ENCODE results near the gene ANG.
"Not testable (repeated sequence)": the region's sequence is repeated elsewhere in the genome, so short reads cannot be mapped to it uniquely, and the experiment has no call there.

ANG gene

GRCh38 chr14:20700965-20701364, 12.4 kb downstream of the ANG start:
- not testable (repeated sequence) for DNase-seq

GRCh38 chr14:20706657-20707355, 18.2 kb downstream of the ANG start:
- no peak for DNase-seq

DNA sequence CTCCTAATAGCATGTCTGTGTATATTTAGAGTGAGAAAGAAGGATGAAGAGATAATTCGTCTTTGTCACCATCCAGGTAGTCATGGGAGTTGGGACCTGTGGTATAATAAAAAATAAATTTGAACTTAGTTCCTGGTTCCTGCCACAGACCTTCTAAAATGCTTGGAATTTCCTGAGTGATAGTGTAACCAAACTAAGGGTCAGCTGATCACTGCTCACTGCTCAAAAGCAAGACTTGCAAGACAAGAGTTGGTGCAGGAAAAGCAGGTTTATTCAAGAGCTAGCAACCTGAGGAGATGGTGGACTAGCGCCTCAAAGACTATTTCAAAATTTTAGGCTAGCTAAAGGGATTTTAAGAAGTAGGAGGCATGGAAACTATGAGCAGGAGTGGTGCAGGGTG, 19.1 kb downstream of the ANG start:
- no peak for DNase-seq

DNA sequence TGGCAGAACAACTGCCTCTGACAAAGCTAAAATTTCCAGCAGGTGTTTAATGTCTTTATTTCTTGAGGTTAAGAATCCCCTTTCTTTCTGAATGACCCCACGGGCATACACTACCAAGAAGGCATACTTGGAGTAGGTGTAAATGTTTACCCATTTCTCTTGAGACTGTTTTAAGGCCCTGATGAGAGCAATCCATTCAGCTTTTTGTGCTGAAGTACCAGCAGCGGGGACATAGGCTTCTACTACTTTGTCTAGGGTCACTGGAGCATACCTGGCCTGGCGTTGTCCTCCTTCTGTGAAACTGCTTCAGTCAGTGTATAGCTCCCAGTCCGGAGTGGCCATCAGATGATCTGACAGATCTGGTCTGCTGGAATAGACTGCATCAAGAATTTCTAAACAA, 22.7 kb downstream of the ANG start:
- no peak for DNase-seq

- DNase-seq = no peak
Observed at GRCh38 chr14:20711685-20712084, 23.1 kb downstream of the ANG start.

DNA sequence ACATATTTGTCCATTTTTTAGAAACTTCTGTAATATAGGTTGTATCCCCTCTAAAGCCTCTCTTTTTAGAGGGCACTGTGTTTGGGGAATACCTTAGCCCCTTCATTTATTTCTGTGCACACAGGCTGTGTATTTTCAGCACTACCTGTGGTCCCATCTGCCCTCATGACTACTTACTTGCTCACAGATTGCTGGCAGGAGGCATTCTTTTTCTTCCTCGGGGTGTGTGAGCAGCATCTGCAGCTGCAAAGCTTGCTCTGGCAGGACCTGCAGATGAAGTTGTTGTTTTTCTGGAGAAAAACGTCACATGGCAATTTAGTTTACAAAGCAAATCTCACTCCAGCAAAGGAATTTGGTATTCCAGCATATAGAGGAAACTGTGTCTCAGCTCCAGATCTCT, 24.3 kb downstream of the ANG start:
- DNase-seq = no peak

DNA sequence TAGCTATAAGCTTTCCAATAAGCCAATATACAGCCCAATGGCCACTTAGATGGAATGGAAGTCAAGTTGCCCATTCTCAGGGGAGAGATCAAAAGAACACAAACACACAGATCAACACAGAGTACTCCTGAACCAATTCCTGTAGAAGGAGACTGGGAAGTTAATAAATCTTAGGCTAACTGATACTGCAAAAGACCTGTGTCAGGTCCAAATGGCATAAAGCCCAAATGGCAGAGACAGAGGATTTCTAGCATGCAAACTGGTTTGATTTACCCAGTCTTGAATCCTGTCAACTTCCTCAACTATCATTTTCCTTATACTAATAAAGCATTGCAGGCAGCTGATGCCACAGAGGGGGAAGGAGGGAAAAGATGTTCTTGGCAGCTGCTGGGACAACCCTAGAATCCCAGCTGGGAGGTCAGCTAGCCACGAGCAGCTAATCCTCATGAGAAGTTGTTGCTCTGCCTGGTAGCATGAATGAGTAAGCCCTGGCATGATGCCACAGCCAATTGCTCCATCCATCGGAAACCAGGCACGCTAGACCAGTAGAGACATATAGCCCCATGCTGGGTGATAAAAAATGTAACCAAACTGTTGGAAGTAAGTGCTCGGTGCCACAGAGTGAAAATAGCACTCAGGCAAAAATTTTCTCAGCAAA, 26.2 kb downstream of the ANG start:
- no peak for DNase-seq

DNA sequence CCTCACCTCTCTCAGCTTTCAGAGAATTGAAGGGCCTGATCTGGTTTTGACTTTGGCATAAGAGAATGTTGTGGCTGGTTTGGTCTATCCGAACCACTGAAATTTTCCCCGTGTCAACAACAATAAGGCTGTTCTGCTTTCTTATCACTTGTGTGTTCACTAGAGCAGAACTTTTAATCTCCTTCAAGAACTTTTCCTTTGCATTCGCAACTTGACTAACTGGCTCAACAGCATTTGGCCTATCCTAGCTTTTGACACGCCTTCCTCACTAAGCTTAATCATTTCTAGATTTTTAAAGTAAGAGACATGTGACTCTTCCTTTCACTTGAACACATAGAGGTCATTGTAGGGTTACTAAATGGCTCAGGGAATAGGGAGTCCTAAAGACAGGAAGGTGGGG, 31.2 kb downstream of the ANG start:
- DNase-seq = no peak

DNA sequence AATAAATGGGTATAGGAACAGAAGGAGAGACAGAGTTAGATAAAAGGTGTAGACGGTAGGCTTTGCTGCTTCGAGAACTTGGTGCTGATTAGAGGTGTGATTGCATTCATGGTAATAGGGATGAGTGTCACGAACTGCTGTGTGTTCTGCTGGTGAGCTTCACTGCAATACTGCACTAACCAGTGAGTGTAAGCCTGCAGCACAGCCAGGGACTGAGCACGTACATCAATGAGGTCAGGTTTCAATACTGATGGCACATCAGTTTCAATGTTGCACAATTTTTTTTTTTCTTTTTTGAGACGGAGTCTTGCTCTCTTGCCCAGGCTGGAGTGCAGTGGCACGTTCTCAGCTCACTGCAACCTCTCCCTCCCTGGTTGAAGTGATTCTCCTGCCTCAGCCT, 32.2 kb downstream of the ANG start:
- DNase-seq = no peak

- no peak for DNase-seq
Observed at GRCh38 chr14:20722016-20722415, 33.5 kb downstream of the ANG start.

GRCh38 chr14:20723488-20723887, 34.9 kb downstream of the ANG start:
- no peak for DNase-seq

DNA sequence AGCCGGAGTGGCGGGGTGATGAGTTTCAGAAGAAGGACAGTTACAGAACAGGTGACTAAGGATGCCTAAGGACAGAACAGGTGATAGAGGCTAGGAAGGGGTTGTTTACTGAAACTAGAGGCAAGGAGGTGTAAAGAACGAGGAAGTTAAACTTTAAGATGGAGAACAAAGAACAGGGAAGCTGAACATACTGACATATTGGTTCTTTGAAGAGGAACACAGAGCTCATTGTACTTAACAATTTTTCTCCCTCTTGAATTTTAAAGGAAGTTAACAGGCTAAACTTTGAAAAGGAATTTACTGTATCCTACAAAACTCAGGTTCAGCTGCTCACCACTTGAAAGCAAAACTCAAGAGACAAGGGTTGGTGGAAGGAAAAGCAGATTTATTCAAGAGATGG, 37.6 kb downstream of the ANG start:
- DNase-seq = not testable (repeated sequence)

DNA sequence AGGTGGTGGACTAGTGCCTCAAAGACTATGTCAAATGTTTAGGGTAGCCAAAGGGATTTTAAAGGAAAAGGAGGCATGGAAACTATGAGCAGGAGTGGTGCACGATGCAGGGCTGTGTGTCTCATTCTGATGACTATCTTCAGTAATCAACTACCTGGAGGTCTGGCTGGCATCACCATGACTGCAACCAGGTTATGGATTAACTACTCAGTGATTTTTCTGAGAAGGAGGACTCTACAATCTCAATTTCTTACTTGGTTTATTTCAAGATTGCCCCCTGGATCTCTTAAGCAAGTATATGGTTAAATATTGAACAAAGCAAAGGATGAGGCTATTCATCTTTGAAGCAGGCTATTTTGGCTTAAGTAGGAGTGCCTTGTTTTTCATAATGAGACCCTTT, 38.0 kb downstream of the ANG start:
- DNase-seq = no peak

DNA sequence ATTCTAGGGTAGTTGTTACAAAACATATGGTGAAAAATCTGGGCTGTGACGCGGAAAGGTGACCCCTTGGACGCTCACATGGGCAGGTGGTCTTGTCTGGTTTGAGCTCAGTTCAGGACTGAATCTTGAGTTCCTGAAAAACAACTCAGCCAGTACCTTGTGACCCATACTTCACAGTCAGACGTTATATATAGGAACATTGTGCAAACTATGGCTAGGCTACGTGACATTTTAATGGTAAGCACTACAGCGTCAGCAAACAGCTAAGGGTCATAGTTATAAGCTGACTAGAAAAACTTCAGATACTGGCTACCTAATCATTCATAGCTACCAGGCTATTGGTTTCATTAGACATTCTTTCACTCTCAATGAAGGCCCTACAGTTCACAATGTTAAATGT, 42.3 kb downstream of the ANG start:
- DNase-seq = no peak

DNA sequence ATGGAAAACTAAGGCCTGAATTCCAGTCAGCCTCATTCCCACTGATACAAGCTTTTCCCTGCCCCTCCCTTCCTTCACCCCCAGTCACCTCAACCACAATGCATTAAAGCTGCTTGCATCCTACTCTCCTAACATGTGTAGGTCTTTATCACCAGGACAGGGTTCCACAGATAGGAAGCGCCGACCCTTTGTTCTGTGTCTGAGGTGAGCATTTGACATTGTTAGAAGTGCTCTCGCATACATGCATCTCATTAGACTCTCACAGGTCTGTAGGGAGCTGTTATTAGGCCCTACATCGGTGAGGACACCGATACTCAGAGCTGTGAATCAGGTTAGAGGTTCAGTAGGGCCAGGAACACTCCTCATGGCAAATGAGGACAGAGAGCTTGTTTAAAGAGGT, 43.9 kb downstream of the ANG start:
- DNase-seq = no peak

- DNase-seq = no peak
Observed at GRCh38 chr14:20732979-20733635, 44.5 kb downstream of the ANG start.

DNA sequence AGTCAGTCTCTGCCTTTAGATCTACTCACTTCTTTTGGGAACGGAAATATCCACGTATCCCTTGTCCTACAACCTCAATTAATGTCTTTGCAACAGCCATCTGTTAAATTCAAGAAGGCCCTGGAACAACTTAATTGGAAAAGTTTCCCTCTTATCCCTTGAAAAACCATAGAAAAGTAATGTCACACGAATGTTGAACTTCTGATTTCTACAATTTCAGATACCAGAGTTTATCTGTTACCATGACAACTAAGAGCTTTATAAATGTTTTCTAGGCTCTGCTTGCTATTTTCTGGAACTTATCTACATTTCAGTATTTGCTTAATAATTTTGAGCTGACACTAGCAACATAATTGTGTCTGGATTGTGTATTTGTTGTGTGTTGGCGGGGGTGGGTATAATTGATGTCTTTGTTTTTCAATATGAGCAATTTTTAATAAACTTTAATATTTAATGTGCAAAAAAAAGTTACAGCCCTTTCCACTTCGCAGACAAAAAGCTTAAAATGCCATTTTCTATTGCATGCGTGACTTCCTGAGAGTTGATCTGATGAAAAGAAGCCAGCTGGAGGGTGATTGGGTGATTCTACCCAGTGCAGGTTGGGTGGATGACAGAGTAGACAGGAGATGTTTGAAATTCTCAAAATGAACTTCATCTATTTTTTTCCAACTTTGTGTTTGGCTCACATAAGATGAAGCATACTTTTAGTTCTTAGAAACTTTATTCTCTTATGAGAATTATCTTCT, 45.3 kb downstream of the ANG start:
- no peak for DNase-seq

DNA sequence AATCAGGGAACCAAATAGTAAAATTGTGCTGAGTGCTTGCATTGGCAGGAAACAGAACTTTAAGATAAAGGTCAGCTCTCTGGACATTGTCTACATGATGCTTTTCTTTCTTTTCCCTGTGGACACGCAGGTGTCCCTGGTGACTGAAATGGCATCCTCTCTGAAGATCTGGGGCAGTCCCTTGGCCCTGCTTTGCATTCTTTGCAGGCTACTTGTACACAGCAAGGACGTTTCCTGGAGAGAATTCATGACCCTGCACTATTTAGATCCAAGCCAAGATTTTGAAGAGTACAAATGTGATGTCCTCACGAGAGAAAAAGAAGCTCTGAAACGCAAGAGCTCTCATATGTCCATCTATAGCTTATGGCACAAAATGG, 45.9 kb downstream of the ANG start:
- no peak for DNase-seq

DNA sequence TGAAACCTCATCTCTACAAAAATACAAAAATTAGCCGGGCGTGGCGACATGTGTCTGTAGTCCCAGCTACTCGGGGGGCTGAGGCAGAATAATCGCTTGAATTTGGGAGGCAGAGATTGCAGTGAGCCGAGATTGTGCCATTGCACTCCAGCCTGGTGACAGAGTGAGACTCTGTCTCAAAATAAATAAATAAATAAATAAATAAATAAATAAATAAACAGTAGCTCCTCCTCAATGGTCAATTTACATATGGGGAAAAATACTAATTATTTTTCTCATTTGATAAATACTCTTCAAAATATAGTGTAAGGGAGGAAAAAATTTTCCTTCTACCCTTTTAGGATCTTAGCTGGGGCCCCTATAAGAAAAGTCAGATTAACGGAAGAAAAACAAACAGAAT, 49.7 kb downstream of the ANG start:
- DNase-seq = not testable (repeated sequence)

DNA sequence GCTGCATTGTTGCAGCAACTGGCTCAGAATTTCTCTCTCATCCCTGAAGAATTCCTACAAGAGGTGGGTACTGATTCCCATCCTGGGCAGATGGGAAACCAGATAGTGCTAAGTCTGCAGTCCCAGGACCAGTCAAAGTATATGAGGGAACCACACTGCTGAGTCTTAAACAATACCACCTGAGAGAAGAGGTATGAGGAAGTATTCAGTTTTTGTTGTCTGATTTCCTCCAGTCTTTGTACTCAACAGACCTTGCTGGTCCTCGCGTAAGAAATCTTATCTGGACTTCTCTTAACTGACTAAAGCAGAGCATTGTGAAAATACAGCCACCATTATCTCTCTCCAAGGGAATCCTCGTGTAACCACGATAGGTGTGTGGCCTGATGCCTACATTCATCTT, 53.6 kb downstream of the ANG start:
- no peak for DNase-seq

DNA sequence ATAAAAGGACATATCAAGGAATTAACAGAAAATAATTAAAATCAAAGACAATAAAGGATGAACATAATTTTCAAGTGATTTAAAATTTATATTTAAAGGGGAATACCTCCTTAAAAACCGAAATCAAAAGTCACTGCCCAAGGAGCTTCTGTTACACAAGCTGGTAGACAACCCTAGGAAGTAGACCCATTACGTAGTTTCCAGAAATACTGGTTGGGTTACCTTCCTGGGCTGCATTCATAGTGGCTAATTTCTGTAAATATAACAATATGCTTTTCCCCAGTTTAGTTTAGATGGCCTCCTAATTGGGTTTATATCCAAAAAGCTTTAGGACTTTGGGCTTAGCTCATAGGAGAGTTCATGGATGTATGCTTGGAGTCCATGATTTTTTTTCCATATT, 55.0 kb downstream of the ANG start:
- no peak for DNase-seq
